Central memory CD4-positive, alpha-beta T cell (primary cell): Measurements from ENCODE around the gene CDIPT.

Experiments used
- DNase-seq: peaks from one replicate; pipeline ENCODE4 v3.0.0; 2022

The CDIPT gene

DNA sequence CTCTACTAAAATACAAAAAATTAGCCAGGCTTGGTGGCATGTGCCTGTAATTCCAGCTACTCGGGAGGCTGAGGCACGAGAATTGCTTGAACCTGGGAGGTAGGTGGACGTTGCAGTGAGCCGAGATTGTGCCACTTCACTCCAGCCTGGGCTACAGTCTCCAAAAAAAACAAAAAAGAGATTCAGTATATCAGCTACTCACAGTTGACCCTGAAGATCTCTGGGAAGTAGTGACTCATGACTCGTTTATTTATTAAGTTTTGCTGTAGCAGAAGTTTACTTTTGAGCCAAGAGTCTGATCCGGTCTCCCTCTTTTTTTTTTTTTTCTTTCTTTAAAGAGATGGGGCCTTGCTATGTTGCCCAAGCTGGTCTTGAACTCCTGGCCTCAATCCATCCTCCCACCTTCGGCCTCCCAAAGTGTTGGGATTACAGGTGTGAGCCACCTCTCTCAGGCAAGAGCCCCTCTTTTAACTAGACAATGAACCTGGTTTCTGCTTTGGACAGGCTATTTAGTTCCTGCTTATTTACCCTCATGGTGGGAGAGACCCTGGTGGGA lies 38.4 kb downstream of the CDIPT start:
- DNase-seq, result no peak

DNA sequence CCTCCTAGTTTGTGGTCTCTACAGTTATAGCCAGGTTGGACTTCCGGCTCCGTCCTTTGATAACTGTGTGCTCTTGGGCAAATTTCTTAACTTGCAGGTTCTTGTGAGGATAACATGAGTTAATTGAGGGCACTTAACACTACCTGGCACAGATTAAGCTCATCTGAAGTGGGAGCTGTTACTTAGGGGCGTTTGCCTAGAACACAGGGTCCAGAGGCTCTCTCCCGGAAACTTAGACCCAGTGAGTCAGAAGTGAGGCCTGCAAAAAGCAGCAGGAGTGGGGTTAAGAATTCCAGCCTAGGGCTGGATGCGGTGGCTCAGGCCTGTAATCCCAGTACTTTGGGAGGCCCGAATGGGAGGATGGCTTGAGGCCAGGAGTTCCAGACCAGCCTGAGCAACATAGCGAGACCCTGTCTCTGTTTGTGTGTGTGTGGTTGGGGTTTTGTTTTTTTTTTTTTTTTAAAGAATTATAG lies 41.3 kb downstream of the CDIPT start:
- DNase-seq, result no peak

DNA sequence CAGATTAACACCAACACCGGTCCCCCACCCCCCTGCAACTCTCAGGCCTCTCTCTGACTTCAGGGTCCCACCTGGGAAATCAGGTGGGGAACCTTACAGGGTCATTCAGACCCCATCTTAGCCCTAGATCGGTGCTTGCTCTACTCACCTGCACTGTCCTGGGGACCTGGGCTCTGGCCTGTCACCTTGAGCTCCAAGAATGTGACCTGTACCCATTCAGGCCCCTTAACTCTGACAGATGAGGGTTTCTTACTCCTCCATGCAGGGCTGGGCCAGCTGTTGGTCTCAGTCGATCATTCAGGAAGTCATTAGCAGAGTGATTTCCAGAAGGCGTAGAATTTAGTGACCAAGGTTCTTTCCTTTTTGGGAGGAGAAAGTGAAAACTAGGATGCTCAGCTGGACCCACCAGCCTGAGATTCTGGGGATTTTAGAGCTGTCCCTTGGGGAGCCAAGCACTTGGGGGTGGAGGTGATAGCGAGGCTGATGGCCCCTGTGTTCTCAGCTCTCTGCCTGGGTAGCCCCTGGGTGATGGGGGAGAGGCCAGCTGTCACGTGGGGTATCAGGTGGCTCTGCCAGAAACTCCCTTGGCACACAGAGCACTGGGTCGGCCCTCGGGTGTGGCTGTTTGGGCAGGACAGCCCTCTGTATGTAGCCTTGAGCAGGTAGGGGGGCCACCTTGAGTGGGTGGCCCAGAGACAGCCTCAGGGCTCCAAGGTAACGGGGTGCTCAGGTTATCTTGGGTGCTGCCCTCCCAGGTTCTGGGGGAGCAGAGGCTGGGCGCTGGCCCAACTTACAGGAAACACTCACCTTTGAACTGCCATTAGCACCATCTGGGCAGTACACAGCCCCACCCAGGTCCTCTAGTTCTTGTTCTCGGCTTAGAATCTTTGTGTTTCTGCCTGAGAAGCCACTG lies 42.0 kb downstream of the CDIPT start:
- peak; percentile 40 for DNase-seq

DNA sequence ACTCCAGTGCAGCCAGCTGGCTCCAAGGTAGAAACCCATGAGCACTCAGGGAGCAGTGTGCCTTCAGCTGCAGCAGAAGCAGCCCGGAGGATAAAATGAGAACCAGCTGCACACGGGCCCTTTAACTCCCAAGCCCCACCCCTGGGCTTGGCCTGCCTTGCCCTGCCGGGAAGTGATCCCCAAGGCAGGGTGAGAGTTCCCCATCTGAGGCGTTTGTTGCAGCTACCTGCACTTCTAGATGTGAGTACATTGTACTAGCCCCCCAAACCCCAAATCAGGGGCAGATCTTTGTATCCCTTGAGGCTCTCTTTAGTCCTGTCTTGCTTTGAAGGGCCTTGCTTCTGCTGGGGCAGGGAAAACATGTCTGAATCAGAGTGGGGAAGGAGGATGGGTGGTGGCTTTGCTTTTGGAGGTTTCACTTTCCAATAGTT lies 42.7 kb downstream of the CDIPT start, which contains the start of gene MVP:
Gene MVP, plus strand, starts transcription at position 192 of the 431 bp plus-strand sequence. CDS start 10,088 bp downstream, outside the sequence.
- peak; percentile 46 for DNase-seq

DNA sequence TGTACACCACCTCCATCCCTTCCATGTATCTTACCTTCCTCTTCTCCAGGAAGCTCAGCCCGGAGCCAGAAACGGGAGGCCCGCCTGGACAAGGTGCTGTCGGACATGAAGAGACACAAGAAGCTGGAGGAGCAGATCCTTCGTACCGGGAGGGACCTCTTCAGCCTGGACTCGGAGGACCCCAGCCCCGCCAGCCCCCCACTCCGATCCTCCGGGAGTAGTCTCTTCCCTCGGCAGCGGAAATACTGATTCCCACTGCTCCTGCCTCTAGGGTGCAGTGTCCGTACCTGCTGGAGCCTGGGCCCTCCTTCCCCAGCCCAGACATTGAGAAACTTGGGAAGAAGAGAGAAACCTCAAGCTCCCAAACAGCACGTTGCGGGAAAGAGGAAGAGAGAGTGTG lies 43.5 kb downstream of the CDIPT start:
- DNase-seq, result no peak

DNA sequence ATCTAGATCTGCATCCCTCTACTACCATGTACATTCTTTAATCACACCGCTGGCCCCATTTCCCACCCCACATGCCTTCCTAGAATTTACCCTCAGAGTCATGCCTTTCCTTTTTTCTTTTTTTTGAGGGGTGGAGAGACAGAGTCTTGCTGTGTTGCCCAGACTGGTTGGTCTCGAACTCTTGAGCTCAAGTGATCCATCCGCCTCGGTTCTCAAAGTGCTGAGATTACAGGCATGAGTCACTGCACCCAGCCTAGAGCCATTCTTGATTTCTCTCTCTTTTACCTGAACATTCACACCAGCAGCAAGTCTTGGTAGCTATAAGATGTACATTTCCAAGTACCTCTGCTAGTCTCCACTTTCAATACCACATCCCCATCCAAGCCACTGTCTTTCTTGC lies 44.9 kb downstream of the CDIPT start:
- no peak for DNase-seq

DNA sequence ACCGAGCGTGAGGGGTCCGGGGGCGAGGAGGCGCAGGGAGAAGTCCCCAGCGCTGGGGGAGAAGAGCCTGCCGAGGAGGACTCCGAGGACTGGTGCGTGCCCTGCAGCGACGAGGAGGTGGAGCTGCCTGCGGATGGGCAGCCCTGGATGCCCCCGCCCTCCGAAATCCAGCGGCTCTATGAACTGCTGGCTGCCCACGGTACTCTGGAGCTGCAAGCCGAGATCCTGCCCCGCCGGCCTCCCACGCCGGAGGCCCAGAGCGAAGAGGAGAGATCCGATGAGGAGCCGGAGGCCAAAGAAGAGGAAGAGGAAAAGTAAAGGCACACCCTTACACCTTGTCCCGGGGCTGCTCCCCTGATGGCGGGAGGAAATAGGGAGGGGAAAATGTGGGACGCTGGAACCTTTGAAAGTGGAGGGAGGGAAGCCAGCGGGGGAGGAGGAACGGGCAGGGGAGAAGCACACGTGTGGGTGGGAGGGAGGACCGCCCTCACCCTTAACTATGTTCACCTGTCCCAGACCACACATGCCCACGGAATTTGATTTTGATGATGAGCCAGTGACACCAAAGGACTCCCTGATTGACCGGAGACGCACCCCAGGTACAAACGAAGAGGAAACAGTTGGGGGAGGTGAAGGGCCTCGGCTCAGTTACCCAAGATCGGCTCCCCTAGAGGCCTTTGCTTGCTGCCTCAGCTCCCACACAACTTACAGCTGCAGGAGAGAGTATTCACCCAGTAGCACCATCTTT lies 46.2 kb downstream of the CDIPT start:
- DNase-seq, result no peak

DNA sequence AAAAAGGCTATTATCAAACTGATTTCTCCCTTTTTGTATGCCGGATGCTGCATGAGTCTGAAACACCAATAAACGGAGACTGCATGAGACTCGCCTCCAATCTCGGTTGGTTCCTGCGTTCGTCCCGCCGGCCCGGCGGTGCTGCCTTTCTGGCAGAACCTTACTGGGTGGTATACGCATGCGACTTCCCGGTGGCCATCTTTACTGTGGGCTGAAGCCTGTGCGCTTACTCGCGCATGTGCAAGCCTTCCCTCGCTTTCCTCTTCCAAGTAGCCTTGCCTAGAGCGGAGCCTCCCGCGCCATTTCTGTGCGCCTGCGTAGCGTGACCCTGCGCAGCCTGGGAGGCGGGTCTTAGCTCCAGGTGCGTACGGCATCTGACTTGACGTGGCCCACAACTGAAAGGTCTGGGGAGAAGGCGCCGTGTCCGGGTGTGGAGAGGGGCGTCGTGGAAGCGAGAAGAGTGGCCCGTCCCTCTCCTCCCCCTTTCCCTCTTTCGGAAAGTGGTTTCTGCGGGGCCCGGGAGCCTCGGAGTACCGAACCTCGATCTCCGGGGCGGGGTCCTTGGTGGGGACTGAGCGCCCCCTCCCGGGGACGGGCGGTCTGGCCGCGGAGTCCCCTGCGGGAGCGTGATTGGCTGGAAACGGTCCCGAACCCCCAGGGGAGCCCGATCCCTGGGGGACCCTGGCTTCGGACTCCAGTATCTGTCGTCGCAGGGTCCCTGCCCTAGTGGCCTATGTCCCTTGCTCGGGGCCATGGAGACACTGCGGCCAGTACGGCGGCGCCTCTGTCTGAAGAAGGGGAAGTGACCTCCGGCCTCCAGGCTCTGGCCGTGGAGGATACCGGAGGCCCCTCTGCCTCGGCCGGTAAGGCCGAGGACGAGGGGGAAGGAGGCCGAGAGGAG lies 47.0 kb downstream of the CDIPT start, which contains the start of gene PAGR1:
Gene PAGR1, plus strand, starts transcription at position 360 of the 901 bp plus-strand sequence. Its CDS starts 374 bp downstream, at position 734.
- DNase-seq, result peak; percentile 99

DNA sequence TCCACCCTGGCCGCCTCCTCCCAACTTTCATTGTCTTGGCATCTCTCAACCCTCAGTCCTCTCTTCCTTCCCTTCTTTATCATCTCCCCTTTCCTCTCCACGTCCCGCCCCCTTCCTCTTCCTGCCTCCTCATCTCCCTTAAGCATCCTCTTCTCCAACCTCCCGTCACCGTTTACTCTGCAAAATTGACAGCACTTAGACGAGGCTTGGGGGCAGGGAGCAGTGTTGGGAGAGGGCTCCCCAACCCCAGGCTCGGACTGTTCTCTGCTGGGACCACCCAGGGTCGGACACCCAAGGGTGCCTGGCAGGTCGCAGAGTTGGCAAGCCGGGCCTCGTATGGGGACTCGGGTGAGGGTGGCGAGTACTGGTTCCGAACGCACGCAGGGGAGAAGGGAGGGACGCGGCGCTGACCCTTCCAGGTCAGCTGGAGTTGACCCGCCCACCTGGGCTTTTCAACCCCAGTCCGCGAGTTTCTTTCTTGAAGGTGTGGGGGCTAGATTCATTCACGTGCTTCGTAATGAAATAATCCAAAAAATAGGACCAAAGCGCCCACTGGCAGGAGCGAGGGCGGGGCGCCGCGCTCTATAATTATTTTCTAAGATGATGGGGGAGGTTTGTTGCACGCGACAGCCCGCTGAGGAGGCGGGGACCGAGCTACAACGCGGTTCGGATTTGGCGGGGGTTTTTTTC lies 47.8 kb downstream of the CDIPT start:
- DNase-seq, result no peak

DNA sequence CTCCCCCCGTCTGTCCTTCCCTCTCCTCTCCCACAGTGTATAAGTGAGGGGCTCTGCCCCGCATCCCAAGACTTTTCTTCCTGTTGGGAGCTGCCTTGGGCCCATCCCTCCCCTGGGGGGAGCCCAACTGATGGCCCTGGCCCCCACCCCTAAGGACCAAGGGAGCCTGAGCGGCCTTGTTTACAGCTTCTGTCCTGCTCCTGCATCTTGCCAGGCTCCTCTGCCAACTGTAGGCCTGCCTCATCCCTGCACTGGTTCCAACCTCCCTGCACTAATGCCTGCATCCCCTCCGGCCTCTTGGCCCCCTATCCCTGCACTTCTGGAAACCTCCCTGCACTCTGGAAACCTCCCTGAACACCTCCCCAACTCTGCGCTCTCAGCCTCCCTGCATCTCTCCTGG lies 48.4 kb downstream of the CDIPT start:
- DNase-seq, result no peak

DNA sequence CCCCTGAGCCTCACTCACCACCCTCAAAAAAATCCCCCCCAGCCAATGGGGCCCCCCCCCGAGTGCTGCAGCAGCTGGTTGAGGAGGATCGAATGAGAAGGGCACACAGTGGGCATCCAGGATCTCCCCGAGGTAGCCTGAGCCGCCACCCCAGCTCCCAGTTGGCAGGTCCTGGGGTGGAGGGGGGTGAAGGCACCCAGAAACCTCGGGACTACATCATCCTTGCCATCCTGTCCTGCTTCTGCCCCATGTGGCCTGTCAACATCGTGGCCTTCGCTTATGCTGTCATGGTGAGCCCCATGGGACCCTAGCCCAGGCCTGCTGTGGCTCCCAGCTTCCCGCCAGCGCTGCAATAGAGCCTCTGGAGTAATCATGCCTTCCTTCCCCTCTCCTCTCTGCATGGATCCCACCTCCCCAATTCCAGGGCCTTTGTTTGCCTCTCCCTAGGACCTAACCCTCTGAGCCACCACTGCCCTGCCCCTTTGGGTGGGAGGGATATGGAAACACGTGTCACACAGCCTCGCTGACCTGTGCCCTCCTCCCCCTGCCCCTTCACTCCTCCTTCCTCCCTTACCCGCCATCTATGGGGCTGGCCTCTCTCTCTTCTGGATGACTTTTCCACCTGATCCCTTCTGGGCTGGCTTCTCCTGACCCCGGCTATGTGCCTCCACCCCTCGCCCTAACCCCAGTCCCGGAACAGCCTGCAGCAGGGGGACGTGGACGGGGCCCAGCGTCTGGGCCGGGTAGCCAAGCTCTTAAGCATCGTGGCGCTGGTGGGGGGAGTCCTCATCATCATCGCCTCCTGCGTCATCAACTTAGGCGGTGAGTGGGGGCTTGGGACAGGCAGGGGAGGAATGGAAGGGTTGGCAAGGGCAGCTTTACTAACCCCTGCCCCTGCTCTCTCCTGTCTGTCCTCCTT lies 49.1 kb downstream of the CDIPT start:
- DNase-seq, result no peak

DNA sequence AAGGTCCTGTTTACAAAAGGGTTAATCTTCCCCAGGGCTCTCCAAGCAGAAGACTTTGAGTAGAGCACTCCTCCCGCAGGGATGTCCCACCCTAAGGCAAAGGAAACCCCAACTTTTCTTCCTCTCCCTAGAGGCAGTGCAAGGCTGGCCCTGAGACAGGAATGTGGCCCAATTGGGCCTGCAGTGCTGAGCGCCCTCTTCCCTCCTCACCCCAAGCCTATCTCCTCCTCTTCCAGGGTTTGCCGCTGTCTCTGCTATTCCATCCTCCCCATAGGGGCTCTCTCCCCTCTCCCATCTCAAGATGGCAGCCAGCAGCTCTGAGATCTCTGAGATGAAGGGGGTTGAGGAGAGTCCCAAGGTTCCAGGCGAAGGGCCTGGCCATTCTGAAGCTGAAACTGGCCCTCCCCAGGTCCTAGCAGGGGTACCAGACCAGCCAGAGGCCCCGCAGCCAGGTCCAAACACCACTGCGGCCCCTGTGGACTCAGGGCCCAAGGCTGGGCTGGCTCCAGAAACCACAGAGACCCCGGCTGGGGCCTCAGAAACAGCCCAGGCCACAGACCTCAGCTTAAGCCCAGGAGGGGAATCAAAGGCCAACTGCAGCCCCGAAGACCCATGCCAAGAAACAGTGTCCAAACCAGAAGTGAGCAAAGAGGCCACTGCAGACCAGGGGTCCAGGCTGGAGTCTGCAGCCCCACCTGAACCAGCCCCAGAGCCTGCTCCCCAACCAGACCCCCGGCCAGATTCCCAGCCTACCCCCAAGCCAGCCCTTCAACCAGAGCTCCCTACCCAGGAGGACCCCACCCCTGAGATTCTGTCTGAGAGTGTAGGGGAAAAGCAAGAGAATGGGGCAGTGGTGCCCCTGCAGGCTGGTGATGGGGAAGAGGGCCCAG lies 50.0 kb downstream of the CDIPT start:
- DNase-seq, result no peak

DNA sequence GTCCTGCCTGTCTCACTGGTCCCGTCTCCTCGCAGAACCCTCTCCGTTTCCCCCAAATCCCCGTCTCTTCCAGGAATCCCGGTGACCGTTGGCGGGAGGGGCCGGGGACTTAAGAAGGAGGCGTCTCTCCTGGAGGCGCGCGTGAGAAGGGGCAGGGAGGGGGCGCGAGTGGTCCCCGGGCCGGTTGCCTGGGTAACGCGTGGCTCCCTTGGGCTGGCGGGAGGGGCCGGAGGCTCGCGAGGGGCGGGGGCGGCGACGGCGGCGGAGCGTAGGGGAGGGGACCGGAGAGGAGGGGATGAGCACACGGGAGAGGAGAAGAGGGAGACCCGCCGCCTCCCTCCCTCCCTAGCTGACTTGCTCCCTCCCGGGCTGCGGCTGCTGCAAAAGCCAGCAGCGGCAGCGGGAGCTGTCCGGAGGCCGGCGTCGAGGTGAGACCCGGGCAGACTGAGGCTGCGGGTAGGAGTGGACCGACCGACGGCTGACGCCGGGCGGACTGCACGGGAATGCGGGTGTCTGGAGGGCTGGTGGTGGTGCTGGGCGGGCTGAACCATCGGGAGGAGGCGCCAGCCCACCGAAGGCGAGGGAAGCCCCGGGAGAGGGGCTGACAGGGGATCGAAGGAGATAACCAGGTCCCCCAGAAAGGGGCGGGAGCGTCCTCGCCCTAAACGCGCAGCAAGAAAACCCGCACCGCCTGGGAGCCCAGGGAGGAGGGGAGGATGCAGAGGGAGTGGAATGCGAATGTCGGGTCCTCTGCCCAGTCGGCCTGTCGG lies 50.9 kb downstream of the CDIPT start, which contains the start of gene PRRT2:
Gene PRRT2, plus strand, starts transcription at position 298 of the 770 bp plus-strand sequence. CDS start 862 bp downstream, outside the sequence.
- no peak for DNase-seq

DNA sequence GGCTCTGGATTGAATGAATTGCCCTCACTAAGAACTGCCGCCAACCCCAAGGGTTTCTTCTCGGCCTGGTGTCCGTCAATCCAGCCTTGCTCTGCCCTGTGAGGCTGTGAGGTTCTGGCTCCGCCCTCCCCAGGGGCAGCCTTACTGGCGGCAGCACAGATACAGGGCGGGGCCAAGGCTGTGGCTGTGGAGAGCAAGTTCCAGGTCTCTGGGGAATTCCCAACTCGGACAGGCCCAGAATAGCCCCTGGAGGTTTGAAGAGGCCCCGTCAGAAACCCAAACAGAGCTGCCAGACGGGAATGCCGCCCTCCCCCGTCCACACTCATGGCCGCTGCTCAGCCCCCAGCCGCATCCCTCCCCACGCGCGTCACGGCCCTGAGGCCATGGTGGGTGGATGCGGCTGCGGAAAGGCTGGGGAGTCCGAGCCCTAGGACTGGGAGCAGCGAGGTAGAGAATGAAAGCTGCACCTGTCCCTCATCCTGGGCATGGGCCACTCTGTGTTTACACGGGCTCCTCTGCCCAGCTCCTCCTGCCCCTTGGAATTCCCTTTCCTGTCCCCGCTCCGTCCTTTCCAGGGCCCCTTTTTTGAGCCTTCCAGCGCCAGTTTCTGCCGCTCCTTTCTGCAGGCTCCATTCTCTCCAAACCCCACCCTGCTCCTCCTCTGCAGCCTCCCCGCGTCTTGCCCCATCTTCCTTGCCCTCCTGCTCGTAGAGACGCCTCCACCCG lies 51.7 kb downstream of the CDIPT start:
- peak; percentile 59 for DNase-seq

DNA sequence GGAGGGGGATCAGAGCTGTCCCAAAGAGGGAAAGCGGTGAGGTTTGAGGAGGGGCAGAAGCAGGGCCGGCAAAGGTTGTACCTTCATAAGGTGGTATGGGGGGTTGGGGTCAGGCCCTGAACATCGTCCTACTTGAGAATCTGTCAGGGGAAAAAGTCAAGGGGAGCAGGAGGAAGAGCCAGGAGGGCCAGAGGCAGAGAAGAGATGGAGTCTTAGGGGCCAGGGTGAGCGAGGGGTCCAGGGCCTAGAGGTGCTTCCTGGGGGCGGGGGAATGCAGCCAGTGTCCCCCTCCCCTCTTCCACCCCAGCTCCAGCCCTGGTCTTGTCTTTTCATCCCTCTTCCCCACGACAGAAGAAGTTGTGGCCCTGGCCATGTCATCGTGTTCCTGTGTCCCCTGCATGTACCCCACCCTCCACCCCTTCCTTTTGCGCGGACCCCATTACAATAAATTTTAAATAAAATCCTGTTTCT lies 52.3 kb downstream of the CDIPT start:
- DNase-seq, result no peak

DNA sequence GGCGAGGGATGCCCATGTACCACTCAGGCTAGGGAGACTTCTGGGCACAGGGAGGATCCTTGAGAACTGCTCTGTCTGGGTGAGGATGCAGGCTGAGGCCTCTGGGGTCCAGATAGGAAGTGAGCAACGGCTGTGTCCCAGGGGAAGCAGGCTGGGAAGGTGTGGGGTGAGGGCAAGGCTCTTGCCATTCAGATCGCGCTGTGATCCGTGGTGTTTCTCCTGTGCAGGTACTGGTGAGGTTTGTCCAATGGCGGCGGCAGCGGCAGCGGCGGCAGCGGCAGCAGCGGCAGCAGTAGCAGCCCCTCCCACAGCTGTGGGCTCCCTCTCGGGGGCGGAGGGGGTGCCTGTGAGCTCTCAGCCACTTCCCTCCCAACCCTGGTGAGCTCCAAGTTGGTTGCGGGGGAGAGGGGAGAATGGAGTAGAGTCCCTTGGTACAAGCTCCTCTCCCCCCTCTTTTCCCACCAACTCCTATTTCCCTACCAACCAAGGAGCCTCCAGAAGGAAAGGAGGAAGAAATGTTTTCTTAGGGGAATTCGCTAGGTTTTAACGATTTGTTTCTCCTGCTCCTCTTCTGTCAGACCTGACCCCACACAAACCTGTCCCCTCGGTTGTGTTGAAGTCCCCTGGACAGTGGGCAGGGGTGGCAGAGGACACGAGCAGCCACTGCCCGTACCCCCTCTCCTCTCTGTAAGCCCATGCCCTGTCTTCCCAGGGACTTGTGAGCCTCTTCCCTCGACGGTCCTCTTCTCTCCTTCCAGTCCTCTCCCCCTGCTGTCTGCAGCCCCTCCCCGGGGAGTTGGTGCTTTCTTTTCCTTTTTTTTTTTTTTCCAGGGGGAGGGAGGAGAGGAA lies 53.0 kb downstream of the CDIPT start:
- DNase-seq, result peak; percentile 54
